HG02642 (cell line): ENCODE measurements around the gene PELI3.
A peak's percentile ranks its signal among the peaks of the same experiment; 100 is the strongest.
"Not testable (repeated sequence)": the region's sequence is repeated elsewhere in the genome, so short reads cannot be mapped to it uniquely, and the experiment has no call there.

ENCODE experiments used
- ATAC-seq: cut with Tn5 transposase; IDR thresholded peaks from one replicate; pipeline ENCODE4 v1.9.1; 2021; ENCODE audit warnings: mild to moderate bottlenecking; ENCODE audit not compliant: unreplicated experiment, poor library complexity

Gene PELI3, protein sequence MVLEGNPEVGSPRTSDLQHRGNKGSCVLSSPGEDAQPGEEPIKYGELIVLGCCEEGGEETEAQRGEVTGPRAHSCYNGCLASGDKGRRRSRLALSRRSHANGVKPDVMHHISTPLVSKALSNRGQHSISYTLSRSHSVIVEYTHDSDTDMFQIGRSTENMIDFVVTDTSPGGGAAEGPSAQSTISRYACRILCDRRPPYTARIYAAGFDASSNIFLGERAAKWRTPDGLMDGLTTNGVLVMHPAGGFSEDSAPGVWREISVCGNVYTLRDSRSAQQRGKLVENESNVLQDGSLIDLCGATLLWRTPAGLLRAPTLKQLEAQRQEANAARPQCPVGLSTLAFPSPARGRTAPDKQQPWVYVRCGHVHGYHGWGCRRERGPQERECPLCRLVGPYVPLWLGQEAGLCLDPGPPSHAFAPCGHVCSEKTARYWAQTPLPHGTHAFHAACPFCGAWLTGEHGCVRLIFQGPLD

DNA sequence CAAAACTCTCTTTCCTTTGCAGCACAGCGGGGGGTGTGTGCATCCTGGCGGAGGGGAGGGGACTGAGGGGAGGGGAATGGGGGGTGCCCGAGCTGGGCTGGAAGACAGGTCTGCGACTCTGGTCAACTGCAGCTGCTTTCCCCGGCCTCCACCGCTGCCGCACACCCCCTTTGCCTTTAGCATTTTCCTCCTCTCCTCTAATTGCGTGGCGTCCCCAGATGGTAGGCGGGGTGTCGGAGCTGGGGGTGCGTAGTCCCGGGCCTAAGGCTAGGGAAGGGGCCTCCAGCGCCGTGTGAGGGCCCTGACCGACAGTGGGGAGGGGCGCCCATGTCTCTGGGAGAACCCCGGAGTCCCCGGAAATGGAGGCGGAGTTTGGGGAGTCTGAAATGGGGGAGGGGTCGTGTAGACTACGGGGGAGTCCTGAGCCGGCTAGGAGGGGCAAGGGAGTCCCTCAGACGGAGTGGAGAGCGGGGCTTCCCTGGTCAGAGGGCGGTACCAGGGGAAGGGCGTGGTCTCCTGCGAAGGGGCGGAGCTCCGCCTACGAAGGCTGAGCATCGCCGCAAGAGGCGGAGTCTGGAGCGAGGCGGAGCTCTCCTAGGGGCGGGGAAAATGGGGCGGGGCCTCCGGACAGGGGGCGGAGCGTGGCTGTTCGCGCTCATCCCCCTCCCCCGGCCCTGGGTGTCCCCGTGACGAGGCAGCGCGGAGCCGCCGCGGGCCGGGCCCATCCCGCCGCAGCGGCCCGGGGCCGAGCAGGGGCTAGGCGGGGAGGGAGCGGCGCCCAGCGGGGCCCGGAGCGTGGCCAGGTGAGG lies at the start of gene PELI3:
Gene PELI3 (plus strand): TSS at position 681 of the 809 bp plus-strand sequence. CDS start 1,224 bp downstream, outside the sequence.
- ATAC-seq: peak; percentile 79

DNA sequence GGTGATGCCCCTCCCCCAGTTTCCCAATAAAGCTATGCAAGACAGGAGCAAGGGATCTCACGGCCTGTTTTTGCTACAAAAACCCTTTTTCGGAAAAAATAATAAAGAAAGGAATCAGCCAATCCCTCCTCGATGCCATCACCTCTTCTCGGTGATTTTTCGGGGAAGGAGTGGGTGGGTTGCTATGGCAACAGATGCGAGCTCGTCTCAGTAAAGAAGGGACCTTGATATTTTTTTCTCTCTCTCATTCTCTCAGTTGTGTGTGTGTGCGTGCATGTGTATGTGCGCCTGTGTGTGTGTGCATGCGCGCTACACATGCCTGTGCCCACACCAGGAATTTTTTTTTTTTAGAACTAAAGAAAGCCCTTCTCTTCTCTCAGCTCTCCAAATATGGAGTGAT lies 49.7 kb upstream of the PELI3 start:
- ATAC-seq: no peak

DNA sequence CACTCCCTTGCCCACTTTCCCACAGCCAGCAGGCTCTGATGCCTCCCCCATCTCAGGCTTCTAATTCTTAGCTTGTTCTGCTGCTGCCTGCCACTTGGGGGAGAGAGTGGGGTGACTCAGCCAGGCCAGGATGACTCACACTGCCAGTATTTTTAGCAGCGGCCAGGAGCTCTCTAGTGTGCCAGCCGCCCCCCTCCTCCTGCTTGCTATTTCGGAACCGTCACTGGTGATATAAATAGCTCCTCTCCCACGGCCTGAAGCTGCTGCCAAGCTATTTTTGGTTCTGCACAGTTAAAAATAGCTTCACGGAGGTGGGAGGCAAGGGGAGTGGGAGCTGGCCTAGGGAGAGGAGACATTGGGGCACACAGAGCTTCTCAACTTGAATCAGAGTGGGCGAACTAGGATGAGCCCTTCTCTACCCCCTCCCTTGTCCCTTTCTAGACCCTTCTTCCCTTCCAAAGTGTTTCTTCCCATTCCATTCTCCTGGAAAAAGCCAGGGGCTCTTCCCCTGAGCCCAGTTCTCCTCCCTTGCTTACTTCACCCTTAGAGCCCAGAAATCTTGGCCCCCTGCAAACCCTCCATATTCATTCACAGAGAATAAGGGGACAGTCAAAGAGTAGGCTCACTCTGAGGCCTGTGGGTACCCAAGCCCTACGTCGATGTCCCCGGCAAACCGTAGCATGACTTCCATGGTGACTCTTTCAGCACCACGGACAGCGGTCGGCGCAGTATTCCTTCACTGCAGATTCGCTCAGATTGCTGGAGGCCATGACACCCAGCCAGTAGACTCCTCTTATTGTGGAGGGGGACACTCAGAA lies 48.3 kb upstream of the PELI3 start:
- no peak for ATAC-seq

DNA sequence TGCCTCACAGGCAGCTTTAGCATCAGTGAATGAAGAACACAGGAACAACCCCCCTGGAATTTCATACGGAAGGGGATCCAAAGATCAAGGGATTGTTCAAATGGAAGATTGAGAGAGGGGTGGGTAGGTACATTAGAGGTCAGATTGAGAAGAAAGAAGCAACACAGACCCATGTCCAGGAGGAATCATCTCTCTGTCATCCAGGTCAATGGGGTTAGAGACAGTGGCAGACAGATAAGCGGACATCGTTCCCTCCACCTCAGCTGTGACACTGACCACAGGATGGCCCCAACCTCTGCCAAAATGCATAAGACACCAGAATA lies 47.8 kb upstream of the PELI3 start:
- ATAC-seq: no peak

DNA sequence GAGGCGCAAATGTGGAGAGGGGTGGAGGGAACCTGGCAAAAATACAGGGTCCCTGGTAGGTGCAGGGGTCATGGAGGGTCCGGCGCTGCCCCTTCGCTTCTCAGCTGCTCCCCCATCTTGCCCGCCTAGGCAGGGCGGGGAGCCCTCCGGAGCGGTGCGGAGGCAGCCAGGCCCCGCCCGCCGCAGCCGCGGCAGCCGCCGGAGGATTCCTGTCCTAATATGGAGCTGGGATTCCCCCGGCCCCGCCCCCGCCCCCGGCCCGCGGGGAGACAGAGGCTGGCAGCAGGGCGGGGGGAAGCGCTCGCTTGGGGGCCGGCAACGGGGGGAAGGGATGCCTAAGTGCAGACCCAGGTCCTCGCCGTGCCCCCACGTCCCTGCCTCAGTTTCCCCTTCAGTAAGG lies 46.9 kb upstream of the PELI3 start:
- no peak for ATAC-seq

DNA sequence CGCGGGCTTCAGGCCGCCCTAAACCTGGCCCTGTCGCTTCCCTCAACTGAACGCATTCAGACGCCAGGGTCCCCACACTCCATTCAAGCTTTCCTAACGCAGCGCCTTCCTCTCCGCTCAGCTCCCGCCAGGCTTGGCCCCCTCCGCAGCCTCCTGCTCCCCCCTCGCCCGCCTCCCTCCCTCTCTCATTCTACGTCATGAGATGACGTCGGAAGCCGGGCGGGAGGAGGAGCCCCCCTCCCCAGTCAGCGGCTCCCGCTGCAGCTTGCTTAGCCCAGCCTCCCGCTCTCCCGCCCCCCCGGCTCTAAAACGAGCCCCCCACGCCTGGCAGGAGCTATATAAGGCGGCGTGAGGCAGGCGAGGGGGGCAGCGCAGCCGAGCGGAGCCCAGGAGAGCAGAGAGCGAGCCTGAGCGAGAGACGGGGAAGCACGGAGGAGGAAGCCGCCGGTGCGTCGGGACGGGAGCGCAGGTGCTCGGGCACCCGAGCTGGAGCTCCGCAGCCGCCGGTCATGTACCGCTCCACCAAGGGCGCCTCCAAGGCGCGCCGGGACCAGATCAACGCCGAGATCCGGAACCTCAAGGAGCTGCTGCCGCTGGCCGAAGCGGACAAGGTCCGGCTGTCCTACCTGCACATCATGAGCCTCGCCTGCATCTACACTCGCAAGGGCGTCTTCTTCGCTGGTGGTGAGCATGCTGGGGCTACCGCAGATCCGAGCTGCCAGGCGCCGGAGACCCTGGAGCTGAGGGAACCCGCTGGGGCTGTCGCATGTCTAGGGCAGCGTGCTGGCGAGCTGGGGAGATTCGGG lies 45.8 kb upstream of the PELI3 start, which contains the start of gene NPAS4:
Gene NPAS4 (plus strand): TSS at position 365 of the 806 bp plus-strand sequence. CDS start 145 bp downstream, at position 510.
- no peak for ATAC-seq

DNA sequence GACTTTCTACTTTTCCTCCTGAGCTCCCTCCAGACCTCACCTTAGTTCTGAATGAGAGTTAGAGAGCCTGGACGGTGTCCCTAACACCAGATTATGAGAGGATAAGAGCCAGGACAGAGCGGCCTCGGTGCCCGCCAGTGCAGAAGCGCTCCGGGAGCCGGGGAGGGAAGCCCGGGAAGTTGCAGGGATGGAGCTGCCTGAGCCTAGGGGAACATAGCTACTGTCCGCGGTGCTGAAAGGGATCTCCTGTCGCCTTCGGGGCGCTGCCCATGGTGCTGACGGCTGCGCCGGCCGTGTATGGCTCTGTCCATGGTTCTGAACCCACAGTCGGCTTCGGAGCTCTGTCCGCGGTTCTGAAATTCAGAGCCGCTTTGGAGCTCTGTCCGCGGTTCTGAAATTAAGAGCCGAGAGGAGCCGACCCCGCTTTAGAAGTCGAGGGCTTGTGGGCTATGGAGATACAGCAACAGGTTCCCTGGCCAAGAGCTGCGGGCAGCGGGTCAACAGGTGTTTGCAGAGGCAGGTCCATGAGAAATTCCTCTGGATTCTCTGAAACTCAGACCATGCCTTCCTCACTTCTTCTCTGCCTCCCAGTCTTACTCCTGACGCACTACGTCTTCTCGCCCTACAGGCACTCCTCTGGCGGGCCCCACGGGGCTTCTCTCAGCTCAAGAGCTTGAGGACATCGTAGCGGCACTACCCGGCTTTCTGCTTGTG lies 45.1 kb upstream of the PELI3 start:
- ATAC-seq: peak; percentile 60

DNA sequence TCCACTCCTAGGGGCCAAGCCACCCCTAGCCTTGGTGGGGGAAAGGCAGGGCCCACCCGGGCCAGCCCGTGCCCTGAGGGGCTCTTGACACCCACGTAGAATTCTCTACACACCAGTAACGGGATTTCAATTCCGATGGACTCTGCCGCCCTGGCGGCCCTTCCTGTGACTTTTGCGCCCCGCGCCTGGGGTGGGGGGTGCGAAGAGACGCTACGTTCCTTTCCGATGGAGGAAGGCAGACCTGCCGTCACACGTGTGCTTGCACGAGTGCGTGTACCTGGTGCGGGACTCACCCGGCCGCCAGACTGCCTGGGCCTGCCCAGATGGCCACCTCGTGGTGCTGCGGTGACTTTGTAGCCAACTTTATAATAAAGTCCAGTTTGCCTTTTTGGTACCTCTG lies 40.4 kb upstream of the PELI3 start:
- no peak for ATAC-seq

DNA sequence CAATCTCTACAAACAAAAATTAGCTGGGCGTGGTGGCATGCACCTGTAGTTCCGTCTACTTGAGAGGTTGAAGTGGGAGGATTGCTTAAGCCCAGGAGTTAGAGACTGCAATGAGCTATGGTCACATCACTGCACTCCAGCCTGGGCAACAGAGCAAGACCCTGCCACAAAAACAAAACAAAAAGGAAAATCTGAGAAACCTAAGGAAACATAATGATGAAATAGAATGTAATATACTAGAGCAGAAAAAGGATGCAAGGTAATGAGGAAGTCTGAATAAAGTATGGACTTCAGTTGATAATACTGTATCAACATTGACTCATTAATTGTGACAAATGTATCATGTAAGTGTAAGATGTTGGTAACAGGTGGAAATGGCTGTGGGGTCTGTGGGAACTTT lies 37.8 kb upstream of the PELI3 start:
- no peak for ATAC-seq

DNA sequence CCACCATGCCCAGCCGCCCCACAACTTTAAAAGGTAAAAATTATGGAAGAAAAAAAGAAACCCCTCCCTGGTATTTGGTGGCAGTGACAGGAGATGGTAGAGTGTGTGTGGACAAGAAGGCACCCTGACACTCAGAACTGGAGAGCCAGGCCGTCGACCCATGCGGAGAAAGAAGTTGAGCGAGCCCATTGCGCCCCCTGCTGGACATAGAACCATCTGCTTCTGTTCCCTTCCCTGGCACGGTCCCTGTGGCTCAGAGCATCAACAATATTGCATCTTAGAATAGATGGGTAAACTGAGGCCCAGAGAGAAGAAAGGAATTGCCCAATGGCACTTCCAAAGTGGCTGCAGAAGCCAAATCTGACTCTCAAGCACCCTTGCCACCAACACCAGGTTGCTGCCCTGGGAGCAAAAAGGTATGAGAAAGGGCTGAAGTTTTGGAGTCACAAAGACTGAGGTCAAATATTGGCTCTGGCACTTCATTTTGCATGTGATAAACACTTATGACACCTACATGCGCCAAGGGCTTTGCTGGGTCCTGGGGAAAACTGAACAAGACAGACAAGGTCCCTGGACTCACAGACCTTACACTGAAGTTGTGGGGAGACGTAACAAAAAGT lies 36.6 kb upstream of the PELI3 start:
- ATAC-seq: no peak

DNA sequence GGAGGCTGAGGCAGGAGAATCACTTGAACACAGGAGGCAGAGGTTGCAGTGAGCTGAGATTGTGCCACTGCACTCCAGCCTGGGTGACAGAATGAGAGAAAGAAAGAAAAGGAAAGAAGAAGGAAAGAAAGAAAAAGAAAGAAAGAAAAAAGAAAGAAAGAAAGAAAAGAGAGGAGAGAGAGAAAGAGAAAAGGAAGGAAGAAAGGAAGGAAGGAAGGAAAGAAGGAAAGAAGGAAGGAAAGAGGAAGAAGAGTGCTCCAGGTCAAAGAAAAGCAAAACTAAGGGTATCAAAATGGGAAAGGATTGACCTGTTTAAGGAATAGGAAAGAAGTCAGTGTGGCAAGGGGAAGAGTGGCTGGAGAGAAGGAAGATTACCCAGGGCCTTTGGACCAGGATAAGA lies 35.4 kb upstream of the PELI3 start:
- ATAC-seq: not testable (repeated sequence)

DNA sequence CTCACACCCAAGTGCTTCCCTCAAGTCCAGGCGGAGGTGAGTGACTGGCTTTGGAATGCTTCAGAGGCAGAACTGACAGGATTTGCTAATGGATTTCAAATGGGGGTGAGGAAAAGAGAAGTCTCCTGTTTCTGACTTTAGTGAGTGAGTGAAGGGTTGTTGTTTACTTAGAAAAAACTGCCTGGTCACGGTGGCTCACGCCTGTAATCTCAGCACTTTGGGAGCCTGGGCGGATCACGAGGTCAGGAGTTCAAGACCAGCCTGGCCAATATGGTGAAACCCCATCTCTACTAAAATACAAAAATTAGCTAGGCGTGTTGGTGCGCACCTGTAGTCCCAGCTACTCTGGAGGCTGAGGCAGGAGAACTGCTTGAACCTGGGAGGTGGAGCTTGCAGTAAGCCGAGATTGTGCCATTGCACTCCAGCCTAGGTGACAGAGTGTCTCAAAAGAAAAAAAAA lies 34.8 kb upstream of the PELI3 start:
- ATAC-seq: not testable (repeated sequence)

DNA sequence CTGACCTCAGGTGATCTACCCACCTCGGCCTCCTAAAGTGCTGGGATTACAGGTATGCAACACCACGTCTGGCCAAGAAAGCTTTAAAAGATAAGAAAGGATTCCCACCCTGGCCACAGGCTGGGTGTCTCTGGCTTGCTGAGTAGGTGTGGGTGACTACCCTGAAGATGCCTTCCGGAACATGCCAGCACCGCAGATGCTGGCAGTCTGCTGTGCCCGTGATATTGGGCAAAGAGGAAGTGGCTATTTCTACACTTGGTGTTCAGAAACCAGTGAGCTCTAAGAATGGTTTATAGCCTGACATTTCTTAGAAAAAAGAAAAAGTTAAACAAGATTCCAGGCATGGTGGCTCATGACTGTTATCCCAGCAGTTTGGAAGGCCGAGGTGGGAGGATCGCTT lies 34.1 kb upstream of the PELI3 start:
- ATAC-seq: no peak

DNA sequence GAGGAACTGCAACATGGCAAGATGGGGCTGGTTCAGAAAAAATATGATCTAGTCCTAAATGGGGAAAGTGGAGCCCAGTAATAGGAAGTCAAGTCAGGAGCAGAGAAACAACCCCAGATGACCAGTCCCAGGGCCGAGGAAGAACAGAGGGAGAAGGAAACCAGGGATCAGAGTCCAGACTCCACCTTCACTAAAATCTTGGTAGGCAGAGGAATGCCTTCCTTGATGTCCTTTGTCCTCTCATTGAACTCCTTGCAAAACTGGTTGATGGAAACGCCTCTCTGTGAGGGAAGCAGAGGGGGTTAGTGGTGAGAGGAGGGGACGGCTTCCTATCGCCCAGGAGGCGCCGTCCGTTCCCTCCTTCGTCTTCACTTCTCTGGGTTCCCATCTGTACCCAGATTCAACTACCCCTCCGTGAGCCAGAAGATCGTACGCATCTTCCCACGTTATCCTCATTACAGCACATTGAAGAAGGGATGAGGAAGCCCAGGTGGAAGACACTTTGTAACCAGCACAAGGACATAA lies 28.7 kb upstream of the PELI3 start:
- ATAC-seq: no peak

DNA sequence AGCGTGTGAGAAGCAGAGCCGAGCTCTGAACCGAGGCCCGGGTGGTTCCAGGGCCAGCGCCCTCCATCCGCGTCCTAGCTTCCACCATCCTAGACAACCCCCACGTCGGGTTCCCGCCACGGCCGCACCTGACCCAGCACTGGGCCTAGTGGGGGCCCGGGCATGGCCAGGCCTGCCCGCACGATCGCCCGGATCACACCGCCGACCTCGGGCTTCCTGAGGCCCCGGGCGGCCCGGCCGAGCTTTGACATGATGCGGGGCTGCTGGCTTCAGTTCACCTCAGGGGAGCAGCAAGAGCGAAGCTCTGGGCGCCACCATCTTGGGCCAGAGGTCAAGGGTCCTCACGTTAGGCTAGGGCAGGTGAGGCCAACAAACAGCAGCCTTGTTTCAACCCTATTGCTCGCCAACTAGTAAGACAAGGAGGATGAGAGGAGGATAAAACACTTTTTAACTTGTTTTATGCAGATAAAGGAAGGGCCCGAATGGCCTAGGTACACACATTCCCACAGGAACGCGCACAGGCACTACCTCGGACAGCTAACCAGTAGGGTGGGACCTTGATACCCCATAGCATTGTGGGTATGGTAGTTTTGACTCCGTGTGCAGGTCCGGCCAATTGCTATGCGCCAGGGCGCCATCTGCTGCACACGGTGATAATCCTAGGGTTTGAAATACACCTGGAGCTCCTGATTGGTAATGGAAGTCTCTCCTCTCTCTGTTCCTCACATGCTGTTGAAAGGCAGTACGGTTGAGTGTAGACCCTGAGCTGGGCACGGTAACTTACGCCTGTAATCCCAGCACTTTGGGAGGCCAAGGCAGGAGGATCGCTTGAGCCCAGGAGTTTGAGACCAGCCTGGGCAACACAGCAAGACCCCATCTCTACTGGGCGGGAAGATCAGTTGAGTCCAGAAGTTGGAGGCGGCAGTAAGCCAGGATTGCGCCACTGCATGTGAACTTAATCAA lies 27.9 kb upstream of the PELI3 start, which contains the start of gene MRPL11:
Gene MRPL11 (minus strand): TSS at position 345 of the 963 bp plus-strand sequence. CDS start 94 bp downstream, at position 251.
- ATAC-seq: peak; percentile 92

DNA sequence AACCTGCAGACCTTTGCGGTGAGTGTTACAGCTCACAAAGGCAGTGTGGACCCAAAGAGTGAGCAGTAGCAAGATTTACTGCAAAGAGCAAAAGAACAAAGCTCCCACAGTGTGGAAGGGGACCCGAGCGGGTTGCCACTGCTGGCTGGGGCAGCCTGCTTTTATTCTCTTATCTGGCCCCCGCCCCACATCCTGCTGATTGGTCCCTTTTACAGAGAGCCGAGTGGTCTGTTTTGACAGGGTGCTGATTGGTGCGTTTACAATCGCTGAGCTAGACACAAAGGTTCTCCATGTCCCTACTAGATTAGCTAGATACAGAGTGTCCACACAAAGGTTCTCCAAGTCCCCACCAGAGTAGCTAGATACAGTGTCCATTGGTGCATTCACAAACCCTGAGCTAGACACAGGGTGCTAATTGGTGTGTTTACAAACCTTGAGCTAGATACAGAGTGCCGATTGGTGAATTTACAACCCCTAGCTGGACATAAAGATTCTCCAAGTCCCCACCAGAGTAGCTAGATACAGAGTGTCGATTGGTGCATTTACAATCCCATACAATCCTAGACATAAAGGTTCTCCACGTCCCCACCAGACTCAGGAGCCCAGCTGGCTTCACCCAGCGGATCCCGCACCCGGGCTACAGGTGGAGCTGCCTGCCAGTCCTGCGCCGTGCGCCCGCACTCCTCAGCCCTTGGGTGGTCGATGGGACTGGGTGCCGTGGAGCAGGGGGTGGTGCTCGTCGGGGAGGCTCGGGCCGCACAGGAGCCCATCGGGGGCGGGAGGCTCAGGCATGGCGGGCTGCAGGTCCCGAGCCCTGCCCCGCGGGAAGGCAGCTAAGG lies 26.4 kb upstream of the PELI3 start:
- not testable (repeated sequence) for ATAC-seq
